ENCODE data around the gene OR51A7.
"Not testable (repeated sequence)": the region's sequence is repeated elsewhere in the genome, so short reads cannot be mapped to it uniquely, and the experiment has no call there.

The OR51A7 gene

DNA sequence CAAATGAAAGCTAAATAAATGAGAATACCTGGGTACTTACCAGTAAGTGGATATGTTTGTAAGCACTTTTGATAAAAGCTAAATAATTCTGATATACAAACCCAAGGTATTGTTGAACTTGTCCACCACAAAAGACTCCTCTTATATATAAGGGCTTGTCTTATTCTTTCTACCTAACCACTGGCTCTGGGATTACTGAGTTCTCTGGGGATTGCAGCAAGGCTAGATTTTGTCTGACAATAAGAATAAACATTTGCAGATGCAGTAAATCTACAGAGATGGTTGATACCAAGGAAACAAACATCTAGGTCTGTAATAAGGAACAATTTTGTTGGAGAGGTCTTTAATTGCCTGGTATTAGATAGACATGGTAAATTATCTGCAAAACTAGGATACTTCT, 43.9 kb downstream of the OR51A7 start, which contains the start of gene OR51A4:
Gene OR51A4 (minus strand): TSS at position 101 of the 400 bp plus-strand sequence. CDS start 505 bp downstream, outside the sequence.
- TF ChIP-seq, protein P1, sequence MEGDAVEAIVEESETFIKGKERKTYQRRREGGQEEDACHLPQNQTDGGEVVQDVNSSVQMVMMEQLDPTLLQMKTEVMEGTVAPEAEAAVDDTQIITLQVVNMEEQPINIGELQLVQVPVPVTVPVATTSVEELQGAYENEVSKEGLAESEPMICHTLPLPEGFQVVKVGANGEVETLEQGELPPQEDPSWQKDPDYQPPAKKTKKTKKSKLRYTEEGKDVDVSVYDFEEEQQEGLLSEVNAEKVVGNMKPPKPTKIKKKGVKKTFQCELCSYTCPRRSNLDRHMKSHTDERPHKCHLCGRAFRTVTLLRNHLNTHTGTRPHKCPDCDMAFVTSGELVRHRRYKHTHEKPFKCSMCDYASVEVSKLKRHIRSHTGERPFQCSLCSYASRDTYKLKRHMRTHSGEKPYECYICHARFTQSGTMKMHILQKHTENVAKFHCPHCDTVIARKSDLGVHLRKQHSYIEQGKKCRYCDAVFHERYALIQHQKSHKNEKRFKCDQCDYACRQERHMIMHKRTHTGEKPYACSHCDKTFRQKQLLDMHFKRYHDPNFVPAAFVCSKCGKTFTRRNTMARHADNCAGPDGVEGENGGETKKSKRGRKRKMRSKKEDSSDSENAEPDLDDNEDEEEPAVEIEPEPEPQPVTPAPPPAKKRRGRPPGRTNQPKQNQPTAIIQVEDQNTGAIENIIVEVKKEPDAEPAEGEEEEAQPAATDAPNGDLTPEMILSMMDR (IDR thresholded peaks at IDR 0.05; ENCODE audit: borderline replicate concordance, insufficient read depth, low read depth, low read length), result no peak
- H3K4me3 ChIP-seq (ENCODE audit: low read depth, low read length), result no peak within 1 kb of the TSS

DNA sequence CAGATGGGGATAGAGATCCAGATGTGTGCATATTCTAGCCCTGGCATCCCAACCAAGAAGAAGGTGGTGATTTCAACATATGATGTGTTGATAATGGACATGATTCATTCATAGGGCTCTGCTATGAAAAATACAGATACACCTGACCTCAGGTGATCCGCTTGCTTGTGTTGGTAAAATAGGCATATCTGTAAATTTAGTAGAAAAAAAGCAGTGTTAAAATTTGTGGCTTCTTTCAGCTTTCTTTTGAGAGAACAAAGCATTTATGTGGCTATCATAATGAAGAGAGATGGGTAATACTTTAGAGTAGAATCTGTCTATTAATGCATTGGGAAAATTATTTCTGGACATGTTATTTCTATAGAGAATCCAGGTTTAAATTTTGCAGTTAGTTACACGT, 52.0 kb downstream of the OR51A7 start, which contains the start of gene OR51A2:
Gene OR51A2 (minus strand): TSS at position 101 of the 400 bp plus-strand sequence. CDS start 0 bp downstream, at position 101.
- not testable (repeated sequence) for H3K4me3 ChIP-seq (ENCODE audit: low read depth, low read length)

DNA sequence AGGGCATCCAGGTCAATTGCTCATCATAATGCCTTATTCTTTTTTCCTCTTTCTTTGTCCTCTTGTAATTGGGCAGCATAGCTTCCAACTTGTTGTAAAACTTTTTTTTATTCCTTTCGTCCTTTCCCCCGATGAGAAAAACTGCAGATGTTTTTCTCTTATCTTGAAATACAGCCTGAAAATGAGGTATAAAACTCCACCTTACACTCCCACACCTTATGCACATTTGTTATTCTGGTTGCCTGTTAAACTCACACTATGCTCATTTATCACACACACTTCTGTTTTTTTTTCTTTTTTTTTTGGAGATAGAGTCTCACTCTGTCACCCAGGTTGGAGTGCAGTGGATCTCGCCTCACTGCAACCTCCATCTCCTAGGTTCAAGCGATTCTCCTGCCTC, 53.8 kb downstream of the OR51A7 start:
- H3K4me3 ChIP-seq (ENCODE audit: low read depth, low read length), result no peak overlapping the region
- TF ChIP-seq, protein P1 (IDR thresholded peaks at IDR 0.05; ENCODE audit: borderline replicate concordance, insufficient read depth, low read depth, low read length), result no peak

Data from GM12875 (cell line).